Loucy (cell line): ENCODE measurements around the gene ALG3.

ENCODE experiments used
- H2AFZ ChIP-seq: fragments of 200-600 bp; sonication (generic); 2 replicates; pipeline ENCODE4 v1.6.0; 2016; ENCODE audit warnings: antibody characterized with exemption, mild to moderate bottlenecking, low read length, moderate library complexity
- H3F3A ChIP-seq: fragments of 200-600 bp; 2 replicates; pipeline ENCODE4 v1.6.0; 2016; ENCODE audit warnings: antibody characterized with exemption, low read depth, mild to moderate bottlenecking
- H3K27me3 ChIP-seq: fragments of 200-600 bp; sonication (generic); 2 replicates; pipeline ENCODE4 v1.6.1; 2014; ENCODE audit warnings: low read length, mild to moderate bottlenecking; ENCODE audit not compliant: insufficient read depth, poor library complexity, severe bottlenecking
- H3K36me3 ChIP-seq: fragments of 200-600 bp; sonication (generic); 2 replicates; pipeline ENCODE4 v1.6.1; 2016; ENCODE audit warnings: low read length; ENCODE audit not compliant: insufficient read depth
- H3K4me1 ChIP-seq: fragments of 200-600 bp; sonication (generic); 2 replicates; pipeline ENCODE4 v1.5.1; 2014; ENCODE audit warnings: low read length, mild to moderate bottlenecking; ENCODE audit not compliant: insufficient read depth, poor library complexity, severe bottlenecking
- H3K4me2 ChIP-seq: fragments of 200-600 bp; sonication (generic); 2 replicates; pipeline ENCODE4 v1.6.0; 2014; ENCODE audit warnings: antibody characterized with exemption, low read length, low read depth, mild to moderate bottlenecking; ENCODE audit not compliant: poor library complexity, severe bottlenecking
- H3K4me3 ChIP-seq: fragments of 200-600 bp; sonication (generic); 2 replicates; pipeline ENCODE4 v1.5.1; 2014; ENCODE audit warnings: low read length, mild to moderate bottlenecking, mixed read lengths; ENCODE audit not compliant: poor library complexity, severe bottlenecking
- H3K79me2 ChIP-seq: fragments of 200-600 bp; sonication (generic); 2 replicates; pipeline ENCODE4 v1.6.1; 2014; ENCODE audit warnings: low read length; ENCODE audit not compliant: insufficient read depth
- H3K9ac ChIP-seq: fragments of 200-600 bp; sonication (generic); 2 replicates; pipeline ENCODE4 v1.6.0; 2014; ENCODE audit warnings: mild to moderate bottlenecking, low read depth, low read length, moderate library complexity; ENCODE audit not compliant: poor library complexity, severe bottlenecking
- H3K9me2 ChIP-seq: fragments of 200-600 bp; sonication (generic); replicated peaks from 2 replicates; pipeline ENCODE4 v1.6.1; 2016; ENCODE audit warnings: low read depth, low read length, mixed read lengths
- H3K9me3 ChIP-seq: fragments of 200-600 bp; sonication (generic); 2 replicates; pipeline ENCODE4 v1.6.1; 2014; ENCODE audit warnings: mild to moderate bottlenecking, antibody characterized with exemption, low read length, low read depth; ENCODE audit not compliant: insufficient read depth
- H4K20me1 ChIP-seq: fragments of 200-600 bp; sonication (generic); 2 replicates; pipeline ENCODE4 v1.6.0; 2014; ENCODE audit warnings: antibody characterized with exemption, low read length, mild to moderate bottlenecking; ENCODE audit not compliant: insufficient read depth, poor library complexity, severe bottlenecking
- EZH2phosphoT487 ChIP-seq: fragments of 200-600 bp; IDR thresholded peaks from 2 replicates; pipeline ENCODE4 v1.6.1; 2018; ENCODE audit warnings: antibody characterized with exemption, mild to moderate bottlenecking, moderate library complexity, borderline replicate concordance

ALG3 gene

GRCh38 chr3:184192889-184193288 lies 55.9 kb downstream of the ALG3 start:
- no peak for TF ChIP-seq EZH2phosphoT487
- H3K27me3 ChIP-seq, result no peaks in the 10 kb centered on the region
- peaks cover under 1% of the 10 kb centered on the region for H3K4me1 ChIP-seq
- H3K9me2 ChIP-seq, result no peaks in the 10 kb centered on the region
- no peak overlapping the region for H2AFZ ChIP-seq
- peaks cover 59% of the 10 kb centered on the region; the same call in 1 of the 2 replicates for H3K36me3 ChIP-seq
- H3K79me2 ChIP-seq, result peaks cover 31% of the 10 kb centered on the region
- H3K4me2 ChIP-seq, result no peak overlapping the region
- no peaks in the 10 kb centered on the region for H4K20me1 ChIP-seq
- H3K4me3 ChIP-seq, result no peak overlapping the region
- H3K9ac ChIP-seq, result no peak overlapping the region
- no peaks in the 10 kb centered on the region for H3F3A ChIP-seq
- H3K9me3 ChIP-seq, result no peaks in the 10 kb centered on the region
